ENCODE results near the gene KXD1.

KXD1 gene

GRCh38 chr19:18531485-18531884 lies 26.2 kb upstream of the KXD1 start:
- Histone ChIP-seq H3K27me3 (ENCODE audit: insufficient read depth, low read depth) (no peaks in the 10 kb centered on the region), H3K27ac (no peak overlapping the region), H3K36me3 (ENCODE audit: insufficient read depth) (no peaks in the 10 kb centered on the region), H3K4me3 (IDR thresholded peaks at IDR 0.05; ENCODE audit: insufficient read depth, low read depth, low read length) (no peak overlapping the region), H3K9ac (no peak overlapping the region), H3K4me2 (no peak overlapping the region), H2AFZ (ENCODE audit: low read depth) (no peak overlapping the region), H3K4me1 (ENCODE audit: low read depth, poor library complexity, severe bottlenecking) (no peaks in the 10 kb centered on the region), H3K79me2 (ENCODE audit: insufficient read depth, low read depth) (no peaks in the 10 kb centered on the region), H4K20me1 (ENCODE audit: insufficient read depth) (no peaks in the 10 kb centered on the region)
- TF ChIP-seq CTCF (conservative IDR thresholded peaks at IDR 0.05; ENCODE audit: low read depth, low read length): no peak

- H4K20me1 ChIP-seq (ENCODE audit: insufficient read depth): no peaks in the 10 kb centered on the region
- no peaks in the 10 kb centered on the region for H3K36me3 ChIP-seq (ENCODE audit: insufficient read depth)
- H3K4me3 ChIP-seq (IDR thresholded peaks at IDR 0.05; ENCODE audit: insufficient read depth, low read depth, low read length): no peak overlapping the region
- H3K79me2 ChIP-seq (ENCODE audit: insufficient read depth, low read depth): no peaks in the 10 kb centered on the region
- no peak overlapping the region for H3K27ac ChIP-seq
- H2AFZ ChIP-seq (ENCODE audit: low read depth): no peak overlapping the region
- no peak overlapping the region for H3K4me2 ChIP-seq
- no peak overlapping the region for H3K9ac ChIP-seq
- no peak for TF ChIP-seq CTCF (conservative IDR thresholded peaks at IDR 0.05; ENCODE audit: low read depth, low read length)
- H3K27me3 ChIP-seq (ENCODE audit: insufficient read depth, low read depth): no peaks in the 10 kb centered on the region
- H3K4me1 ChIP-seq (ENCODE audit: low read depth, poor library complexity, severe bottlenecking): no peaks in the 10 kb centered on the region
These were observed 25.3 kb upstream of the KXD1 start for GRCh38 chr19:18532168-18532890.

GRCh38 chr19:18533058-18533457 lies 24.6 kb upstream of the KXD1 start:
- H3K79me2 ChIP-seq (ENCODE audit: insufficient read depth, low read depth): no peaks in the 10 kb centered on the region
- H3K4me3 ChIP-seq (IDR thresholded peaks at IDR 0.05; ENCODE audit: insufficient read depth, low read depth, low read length): no peak overlapping the region
- no peak overlapping the region for H2AFZ ChIP-seq (ENCODE audit: low read depth)
- no peak overlapping the region for H3K9ac ChIP-seq
- no peak overlapping the region for H3K4me2 ChIP-seq
- no peak overlapping the region for H3K27ac ChIP-seq
- no peaks in the 10 kb centered on the region for H3K36me3 ChIP-seq (ENCODE audit: insufficient read depth)
- no peaks in the 10 kb centered on the region for H3K27me3 ChIP-seq (ENCODE audit: insufficient read depth, low read depth)
- TF ChIP-seq CTCF (conservative IDR thresholded peaks at IDR 0.05; ENCODE audit: low read depth, low read length): no peak
- no peaks in the 10 kb centered on the region for H4K20me1 ChIP-seq (ENCODE audit: insufficient read depth)
- H3K4me1 ChIP-seq (ENCODE audit: low read depth, poor library complexity, severe bottlenecking): no peaks in the 10 kb centered on the region

- no peak overlapping the region for H3K4me3 ChIP-seq (IDR thresholded peaks at IDR 0.05; ENCODE audit: insufficient read depth, low read depth, low read length)
- H3K36me3 ChIP-seq (ENCODE audit: insufficient read depth): no peaks in the 10 kb centered on the region
- no peak for TF ChIP-seq CTCF (conservative IDR thresholded peaks at IDR 0.05; ENCODE audit: low read depth, low read length)
- no peaks in the 10 kb centered on the region for H3K27me3 ChIP-seq (ENCODE audit: insufficient read depth, low read depth)
- no peaks in the 10 kb centered on the region for H4K20me1 ChIP-seq (ENCODE audit: insufficient read depth)
- H3K9ac ChIP-seq: no peak overlapping the region
- no peaks in the 10 kb centered on the region; the same call in 1 of the 2 replicates for H3K79me2 ChIP-seq (ENCODE audit: insufficient read depth, low read depth)
- no peaks in the 10 kb centered on the region for H3K4me1 ChIP-seq (ENCODE audit: low read depth, poor library complexity, severe bottlenecking)
- H3K27ac ChIP-seq: no peak overlapping the region
- no peak overlapping the region for H2AFZ ChIP-seq (ENCODE audit: low read depth)
- H3K4me2 ChIP-seq: no peak overlapping the region
These were observed 21.2 kb upstream of the KXD1 start for GRCh38 chr19:18536475-18536874.

All from KMS-11 (cell line).